Astrocyte of the hippocampus (primary cell): ENCODE measurements around the gene PRR7.
"Not testable (repeated sequence)": the region's sequence is repeated elsewhere in the genome, so short reads cannot be mapped to it uniquely, and the experiment has no call there.

Source experiments
- DNase-seq: peaks from one replicate; pipeline ENCODE4 v3.0.0; 2011; ENCODE audit warnings: low read depth, low spot score

Gene PRR7

GRCh38 chr5:177484902-177485549, 38.4 kb downstream of the PRR7 start:
- DNase-seq, result no peak

- DNase-seq, result not testable (repeated sequence)
These were observed 39.1 kb downstream of the PRR7 start for GRCh38 chr5:177485753-177486152.

- DNase-seq, result no peak
These were observed 39.6 kb downstream of the PRR7 start for GRCh38 chr5:177486256-177486655.

- DNase-seq, result no peak
These were observed 40.5 kb downstream of the PRR7 start for GRCh38 chr5:177487144-177487543.

GRCh38 chr5:177487975-177488374, 41.4 kb downstream of the PRR7 start:
- DNase-seq, result no peak

- DNase-seq, result peak; percentile 49
These were observed 42.6 kb downstream of the PRR7 start for GRCh38 chr5:177489119-177489716.

- no peak for DNase-seq
These were observed 43.8 kb downstream of the PRR7 start for GRCh38 chr5:177490311-177490991.

GRCh38 chr5:177490992-177491391, 44.4 kb downstream of the PRR7 start:
- peak; percentile 40 for DNase-seq

- DNase-seq, result peak; percentile 83
These were observed 44.9 kb downstream of the PRR7 start for GRCh38 chr5:177491429-177491945.

- no peak for DNase-seq
These were observed 45.6 kb downstream of the PRR7 start for GRCh38 chr5:177491983-177492746.

- DNase-seq, result peak; percentile 20
These were observed 46.2 kb downstream of the PRR7 start for GRCh38 chr5:177492841-177493240.

- no peak for DNase-seq
These were observed 47.3 kb downstream of the PRR7 start for GRCh38 chr5:177493795-177494345.

- DNase-seq, result peak; percentile 99
These were observed 48.0 kb downstream of the PRR7 start for GRCh38 chr5:177494346-177495195.

- DNase-seq, result peak; percentile 96
These were observed 48.8 kb downstream of the PRR7 start for GRCh38 chr5:177495243-177496060.

GRCh38 chr5:177496070-177496726, 49.6 kb downstream of the PRR7 start:
- DNase-seq, result peak; percentile 80

GRCh38 chr5:177496727-177497291, 50.2 kb downstream of the PRR7 start:
- peak; percentile 97 for DNase-seq

GRCh38 chr5:177497292-177498012, 50.8 kb downstream of the PRR7 start, which contains the start of gene PDLIM7:
PDLIM7 (minus strand) TSS chr5:177497604; CDS start chr5:177496512, 1,092 bp downstream.
- peak; percentile 99 for DNase-seq
